ENCODE measurements around the gene RAE1. TPM values are rescaled to one million over a fixed set of nuclear protein-coding genes. Genes with fewer than 3 reads are reported as not detected.

RAE1 gene
- total and polyA plus RNA-seq, 2 of the 4 experiments (the other 2 are of a cell fraction), result 32.8 to 80.5 TPM

DNA sequence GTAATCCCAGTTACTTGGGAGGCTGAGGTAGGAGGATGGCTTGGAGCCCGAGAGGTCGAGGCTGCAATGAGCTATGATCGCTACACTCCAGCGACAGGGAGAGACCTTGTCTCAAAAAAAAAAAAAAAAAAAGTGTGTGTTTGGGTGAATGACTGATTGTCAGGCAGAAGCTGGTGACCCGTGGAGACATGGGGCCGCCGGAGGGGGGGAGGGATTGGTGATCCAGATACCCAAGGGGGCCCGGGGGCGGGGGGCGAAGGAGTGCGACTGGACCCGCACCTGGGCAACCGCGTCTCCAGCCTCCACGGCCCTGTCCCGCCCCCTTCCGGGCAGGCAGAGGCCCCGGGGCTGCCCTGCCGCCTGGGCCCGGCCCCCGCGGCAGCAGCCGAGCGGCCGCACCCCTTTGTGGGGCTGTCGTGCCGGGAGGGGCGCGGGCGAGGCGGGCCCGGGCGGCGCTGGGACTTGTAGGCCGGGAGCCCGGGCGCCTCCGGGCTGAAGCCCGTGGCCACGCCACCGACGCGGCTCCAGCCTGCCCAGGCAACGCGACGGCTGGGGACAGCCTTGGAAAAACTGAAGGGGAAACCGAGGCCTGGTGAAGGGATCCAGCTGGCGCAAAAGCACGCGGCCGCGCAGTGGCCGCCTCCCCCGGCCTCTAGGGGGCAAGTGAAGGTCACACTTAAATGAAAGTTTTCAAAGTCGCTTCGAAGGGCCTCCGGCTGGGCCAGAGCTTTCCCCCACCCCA is 38.1 kb downstream of the RAE1 start:
- Histone ChIP-seq H3K18ac (ENCODE audit: low read depth, low read length) (no peak overlapping the region; the same call in 1 of the 2 replicates), H4K91ac (ENCODE audit: insufficient read depth, low read depth, low read length) (peak overlapping the region; percentile 32; the same call in 1 of the 2 replicates), H3K79me1 (ENCODE audit: low read depth in 1 of 2, low read length in 2 of 2) (peaks cover 0 to 18% of the 10 kb centered on the region in 2 experiments; a peak in 2 of 4 replicates), H3K56ac (ENCODE audit: extremely low read depth, insufficient read depth, low read length) (peak overlapping the region; percentile 6; the same call in 1 of the 2 replicates), H2AK9ac (replicated peaks; ENCODE audit: low read depth, low read length, poor library complexity) (peak overlapping the region; percentile 87), H2BK15ac (ENCODE audit: low read depth, low read length) (no peak overlapping the region; the same call in 2 of the 3 replicates), H3K4me2 (ENCODE audit: low read depth, low read length) (peak overlapping the region; percentile 39; the same call in 1 of the 2 replicates), H3K9me3 (ENCODE audit: control insufficient read depth, insufficient read depth, low read length) (no peaks in the 10 kb centered on the region), H3K9me1 (ENCODE audit: insufficient read depth, low read length) (0 out of 2 replicates have a peak, but pooled peaks cover 3% of the 10 kb centered on the region), H3K23ac (ENCODE audit: low read depth, low read length) (no peak overlapping the region), H2BK5ac (ENCODE audit: low read depth, low read length, poor library complexity, severe bottlenecking) (no peak overlapping the region), H4K5ac (ENCODE audit: low read depth, low read length) (peak overlapping the region; percentile 45; the same call in 1 of the 2 replicates), H3K4me3 (ENCODE audit: insufficient read depth, low read depth, low read length) (peak overlapping the region; percentile 10; the same call in 1 of the 2 replicates), H3K27me3 (ENCODE audit: control insufficient read depth, insufficient read depth, low read length) (no peaks in the 10 kb centered on the region), H2AK5ac (ENCODE audit: low read depth, low read length) (no peak overlapping the region; the same call in 1 of the 2 replicates), H3K4me1 (ENCODE audit: control insufficient read depth, insufficient read depth, low read length) (peaks cover 6% of the 10 kb centered on the region), H2BK20ac (ENCODE audit: low read depth, low read length) (no peak overlapping the region), H3K14ac (replicated peaks; ENCODE audit: low read depth, low read length) (peak overlapping the region; percentile 59; the same call in 1 of the 2 replicates), H4K20me1 (ENCODE audit: insufficient read depth, low read length) (no peaks in the 10 kb centered on the region; the same call in 1 of the 2 replicates), H3K9ac (ENCODE audit: low read depth, low read length) (no peak overlapping the region), H2BK120ac (ENCODE audit: low read depth, low read length) (peak overlapping the region; percentile 15; the same call in 1 of the 2 replicates), H3K27ac (ENCODE audit: insufficient read depth, low read length) (no peak overlapping the region), H4K8ac (ENCODE audit: low read depth in 2 of 2, low read length in 2 of 2) (peak overlapping the region; percentile 77 to 91), H3K36me3 (ENCODE audit: control insufficient read depth, insufficient read depth, low read length) (peaks cover 11% of the 10 kb centered on the region; the same call in 1 of the 2 replicates), H2AFZ (replicated peaks; ENCODE audit: low read length, poor library complexity) (peak overlapping the region; percentile 95), H3K4ac (ENCODE audit: low read depth, low read length) (peak overlapping the region; percentile 56)
- DNase-seq, result peak; percentile 15
- TF ChIP-seq RAD21 (IDR thresholded peaks at IDR 0.05; ENCODE audit: low read length) (no peak), BHLHE40 (IDR thresholded peaks at IDR 0.05; ENCODE audit: low read depth, low read length) (no peak), POLR2A (IDR thresholded peaks at IDR 0.05; ENCODE audit: low read depth, low read length) (no peak), MAFK (IDR thresholded peaks at IDR 0.05; ENCODE audit: low read depth, low read length) (no peak), NFE2L2 (IDR thresholded peaks at IDR 0.05; ENCODE audit: low read depth, low read length) (no peak), MAZ (IDR thresholded peaks at IDR 0.05; ENCODE audit: borderline replicate concordance, low read depth, low read length) (no peak)
- TF ChIP-seq, protein P1, sequence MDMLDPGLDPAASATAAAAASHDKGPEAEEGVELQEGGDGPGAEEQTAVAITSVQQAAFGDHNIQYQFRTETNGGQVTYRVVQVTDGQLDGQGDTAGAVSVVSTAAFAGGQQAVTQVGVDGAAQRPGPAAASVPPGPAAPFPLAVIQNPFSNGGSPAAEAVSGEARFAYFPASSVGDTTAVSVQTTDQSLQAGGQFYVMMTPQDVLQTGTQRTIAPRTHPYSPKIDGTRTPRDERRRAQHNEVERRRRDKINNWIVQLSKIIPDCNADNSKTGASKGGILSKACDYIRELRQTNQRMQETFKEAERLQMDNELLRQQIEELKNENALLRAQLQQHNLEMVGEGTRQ (IDR thresholded peaks at IDR 0.05; ENCODE audit: low read depth, low read length), result no peak
- ChIA-PET POLR2A (ENCODE audit: unreplicated experiment) (no interaction called here), CTCF (no interaction called here)
- peak; percentile 64 for ATAC-seq (ENCODE audit: low read depth)
- intact Hi-C loops (cut with micrococcal nuclease) (loop anchor here (5.0 to 10.0 kb wide), 2 partner anchors 826 to 1508 kb away; no protein-coding TSS in a partner anchor), in situ Hi-C loops (cut with MboI; ENCODE audit: low sequenced_read_pairs) (loop anchor here (5.0 to 25.0 kb wide), 4 partner anchors 108 to 1648 kb away; partner anchors contain the start of genes ATP5F1E and PRELID3B), dilution Hi-C loops (cut with HindIII; ENCODE audit: low sequenced_read_pairs, unreplicated experiment) (no loop called here)
- 16% methylated on average over 28 of the region's 57 CpGs; no CpG with 5 or more reads in 1 of the 2 experiments for WGBS, 2 experiments (ENCODE audit: extremely low coverage in 2 of 2, insufficient read length in 1 of 2)
- no TSS peak for BruUV-seq (replicated peaks)

Measured in IMR-90 (cell line).